Neural crest cell (in vitro differentiated cells): ENCODE data around the gene ABLIM2. TPM values are rescaled to one million over a fixed set of nuclear protein-coding genes. Genes with fewer than 3 reads are reported as not detected.

ENCODE experiments used
- DNase-seq: peaks from one replicate; pipeline ENCODE4 v3.0.0; 2021; ENCODE audit warnings: low read depth, mixed read lengths, low spot score
- H3K27ac Mint-ChIP-seq: one replicate; pipeline ENCODE4 v1.8.0; 2021; ENCODE audit warnings: mild to moderate bottlenecking, mixed read lengths; ENCODE audit not compliant: unreplicated experiment
- H3K27me3 Mint-ChIP-seq: 2 replicates; pipeline ENCODE4 v1.8.0; 2021; ENCODE audit warnings: low read depth, mild to moderate bottlenecking, mixed read lengths
- H3K36me3 Mint-ChIP-seq: 2 replicates; pipeline ENCODE4 v1.8.0; 2021; ENCODE audit warnings: low read depth, mild to moderate bottlenecking, mixed read lengths
- H3K4me1 Mint-ChIP-seq: 2 replicates; pipeline ENCODE4 v1.8.0; 2021; ENCODE audit warnings: mixed read lengths
- H3K4me3 Mint-ChIP-seq: one replicate; pipeline ENCODE4 v1.8.0; 2021; ENCODE audit warnings: mild to moderate bottlenecking, mixed read lengths
- H3K9me3 Mint-ChIP-seq: 2 replicates; pipeline ENCODE4 v1.8.0; 2021; ENCODE audit warnings: mixed read lengths
- total RNA-seq: library from RNA; stranded (reverse); gene quantifications from 2 replicates; pipeline ENCODE4 v1.2.1, GENCODE V29; 2021
- TF ChIP-seq, protein P1 (sequence below): fragments of 200-600 bp; sonication (generic); conservative IDR thresholded peaks from 2 replicates; pipeline ENCODE4 v1.5.0; 2021; ENCODE audit warnings: antibody characterized with exemption, mild to moderate bottlenecking

ABLIM2 gene
- total RNA-seq, 1 donor from 2014 or later, result 3.8 TPM

DNA sequence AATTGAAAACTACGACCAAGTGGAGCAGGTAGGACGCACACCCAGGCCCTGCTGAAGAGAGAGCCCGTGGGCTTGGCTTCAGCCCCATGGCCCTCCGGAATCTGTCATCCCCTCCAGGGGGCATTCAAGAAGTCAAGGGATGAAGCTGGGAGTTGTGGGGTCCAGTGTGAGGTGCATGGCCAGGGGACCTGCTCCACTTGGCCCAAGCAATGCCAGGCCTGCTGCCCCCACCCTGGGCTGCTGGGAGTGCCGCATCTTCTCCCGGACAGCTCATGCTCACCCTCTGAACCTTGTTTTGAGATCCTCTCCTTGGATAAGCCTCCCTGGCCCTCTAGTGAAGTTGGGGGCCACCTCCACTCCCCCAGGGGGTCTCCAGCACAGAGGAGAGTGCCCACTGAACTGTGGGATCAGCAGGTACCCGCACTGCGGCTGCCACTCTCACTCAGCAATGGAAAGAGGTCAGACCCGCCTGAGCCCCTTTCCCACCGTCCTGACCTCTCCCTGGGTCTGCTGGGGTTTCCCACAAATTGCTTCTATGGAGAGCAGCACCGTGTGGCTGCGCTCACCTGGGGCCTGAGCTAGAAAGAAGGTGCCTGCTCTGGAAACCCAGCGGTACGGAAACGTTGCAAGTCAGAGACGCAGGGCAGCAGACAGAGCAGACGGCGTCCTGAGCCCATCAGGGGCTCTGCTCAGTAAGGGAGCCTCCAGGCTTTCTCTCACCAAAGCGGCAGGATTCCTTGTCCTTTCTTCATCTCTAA lies 5.0 kb upstream of the ABLIM2 start:
- H3K36me3 Mint-ChIP-seq, result no peaks in the 10 kb centered on the region
- no peak overlapping the region for H3K27ac Mint-ChIP-seq
- peaks cover 13% of the 10 kb centered on the region for H3K27me3 Mint-ChIP-seq
- no peaks in the 10 kb centered on the region for H3K9me3 Mint-ChIP-seq
- H3K4me3 Mint-ChIP-seq, result no peak overlapping the region
- peaks cover 19% of the 10 kb centered on the region for H3K4me1 Mint-ChIP-seq
- no peak for DNase-seq
- TF ChIP-seq, protein P1, sequence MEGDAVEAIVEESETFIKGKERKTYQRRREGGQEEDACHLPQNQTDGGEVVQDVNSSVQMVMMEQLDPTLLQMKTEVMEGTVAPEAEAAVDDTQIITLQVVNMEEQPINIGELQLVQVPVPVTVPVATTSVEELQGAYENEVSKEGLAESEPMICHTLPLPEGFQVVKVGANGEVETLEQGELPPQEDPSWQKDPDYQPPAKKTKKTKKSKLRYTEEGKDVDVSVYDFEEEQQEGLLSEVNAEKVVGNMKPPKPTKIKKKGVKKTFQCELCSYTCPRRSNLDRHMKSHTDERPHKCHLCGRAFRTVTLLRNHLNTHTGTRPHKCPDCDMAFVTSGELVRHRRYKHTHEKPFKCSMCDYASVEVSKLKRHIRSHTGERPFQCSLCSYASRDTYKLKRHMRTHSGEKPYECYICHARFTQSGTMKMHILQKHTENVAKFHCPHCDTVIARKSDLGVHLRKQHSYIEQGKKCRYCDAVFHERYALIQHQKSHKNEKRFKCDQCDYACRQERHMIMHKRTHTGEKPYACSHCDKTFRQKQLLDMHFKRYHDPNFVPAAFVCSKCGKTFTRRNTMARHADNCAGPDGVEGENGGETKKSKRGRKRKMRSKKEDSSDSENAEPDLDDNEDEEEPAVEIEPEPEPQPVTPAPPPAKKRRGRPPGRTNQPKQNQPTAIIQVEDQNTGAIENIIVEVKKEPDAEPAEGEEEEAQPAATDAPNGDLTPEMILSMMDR, result no peak

DNA sequence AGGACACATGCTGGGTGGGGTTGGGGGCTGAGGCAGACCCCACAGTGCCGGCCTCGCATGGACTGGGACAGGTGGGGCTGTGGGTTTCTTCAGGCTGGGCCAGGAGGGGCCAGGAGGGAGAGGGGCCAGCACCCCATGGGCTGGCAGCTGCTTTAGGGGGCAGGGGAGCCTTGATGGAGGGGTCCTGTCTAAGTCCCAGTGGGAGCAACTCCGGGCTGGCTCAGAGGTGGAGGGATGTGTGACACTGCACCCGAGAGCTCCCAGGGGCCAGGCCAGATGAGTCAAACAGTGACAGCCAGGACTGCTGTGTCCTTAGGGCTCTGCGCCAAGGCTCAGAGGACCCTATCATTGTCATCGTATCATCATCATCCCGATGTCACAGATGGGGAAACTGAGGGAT lies 4.4 kb upstream of the ABLIM2 start:
- no peak for DNase-seq
- H3K4me1 Mint-ChIP-seq, result peaks cover 19% of the 10 kb centered on the region
- H3K36me3 Mint-ChIP-seq, result no peaks in the 10 kb centered on the region
- H3K27me3 Mint-ChIP-seq, result peaks cover 13% of the 10 kb centered on the region
- H3K27ac Mint-ChIP-seq, result no peak overlapping the region
- no peaks in the 10 kb centered on the region for H3K9me3 Mint-ChIP-seq
- H3K4me3 Mint-ChIP-seq, result no peak overlapping the region
- TF ChIP-seq, protein P1, result no peak

DNA sequence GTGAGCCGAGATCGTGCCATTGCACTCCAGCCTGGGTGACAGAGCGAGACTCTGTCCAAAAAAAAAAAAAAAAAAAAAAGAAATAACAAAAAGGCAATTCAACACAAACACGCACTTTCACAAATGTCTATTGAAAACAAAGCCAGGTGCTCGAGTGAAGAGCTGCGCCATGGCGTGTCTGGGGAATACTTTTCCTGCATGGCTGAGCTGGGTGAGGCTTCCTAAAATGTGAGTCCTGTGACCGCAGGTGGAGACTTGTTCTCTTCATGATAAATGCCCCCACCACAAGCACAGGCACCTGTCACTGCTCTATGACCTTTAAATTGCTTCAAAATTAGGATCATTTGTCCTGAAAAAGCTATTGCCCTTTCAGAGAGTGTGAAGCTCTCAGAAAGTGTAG lies 4.0 kb upstream of the ABLIM2 start:
- no peaks in the 10 kb centered on the region for H3K9me3 Mint-ChIP-seq
- no peak overlapping the region for H3K4me3 Mint-ChIP-seq
- H3K27me3 Mint-ChIP-seq, result peaks cover 16% of the 10 kb centered on the region
- TF ChIP-seq, protein P1, result no peak
- peaks cover 16% of the 10 kb centered on the region for H3K4me1 Mint-ChIP-seq
- H3K27ac Mint-ChIP-seq, result no peak overlapping the region
- no peak for DNase-seq
- H3K36me3 Mint-ChIP-seq, result no peaks in the 10 kb centered on the region

DNA sequence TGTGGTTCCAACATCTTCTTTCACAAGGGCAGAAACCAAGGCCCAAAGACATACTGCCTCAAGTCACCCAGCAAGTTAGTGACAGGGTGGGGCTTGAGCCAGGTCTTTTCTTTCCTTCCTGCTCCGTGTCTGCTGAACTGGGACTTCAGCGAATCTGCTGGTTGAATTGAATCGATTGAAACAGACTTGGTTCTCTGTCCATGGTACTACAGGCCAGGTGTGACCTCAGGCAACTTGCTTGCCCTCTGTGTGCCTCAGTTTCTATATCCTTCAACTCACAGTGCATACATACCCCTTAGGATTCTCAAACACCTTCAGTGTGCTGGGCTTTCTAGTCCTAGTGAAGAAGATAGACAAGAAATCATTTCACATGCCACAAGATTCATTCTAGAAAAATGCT lies 2.0 kb upstream of the ABLIM2 start:
- peaks cover 34% of the 10 kb centered on the region for H3K27me3 Mint-ChIP-seq

DNA sequence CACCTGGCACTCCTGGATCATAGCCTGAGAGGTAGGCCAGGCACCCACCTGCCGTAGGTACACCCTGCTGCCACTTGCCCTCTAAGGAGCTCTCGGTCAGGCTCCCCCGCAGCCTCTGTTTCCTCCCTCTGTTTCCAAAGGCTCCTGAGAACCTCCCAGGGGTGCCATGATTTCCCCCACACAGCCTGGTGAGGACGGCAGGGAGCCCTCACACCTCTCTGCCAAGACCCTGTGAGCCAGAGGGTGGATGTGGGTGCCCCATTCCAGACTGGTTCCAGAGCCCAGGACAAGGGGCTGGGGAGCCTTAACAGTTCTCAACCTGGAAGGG lies 1.6 kb upstream of the ABLIM2 start:
- no peak for DNase-seq
- Mint-ChIP-seq H3K4me1 (peaks cover 15% of the 10 kb centered on the region), H3K36me3 (no peaks in the 10 kb centered on the region), H3K9me3 (no peaks in the 10 kb centered on the region), H3K4me3 (peak overlapping the region; percentile 79), H3K27me3 (peaks cover 38% of the 10 kb centered on the region), H3K27ac (no peak overlapping the region)
- TF ChIP-seq, protein P1, result no peak

More for the DNA sequence above, 2.0 kb upstream of the ABLIM2 start:
- Mint-ChIP-seq H3K4me3 (peak overlapping the region; percentile 82), H3K27ac (no peak overlapping the region), H3K36me3 (no peaks in the 10 kb centered on the region), H3K9me3 (no peaks in the 10 kb centered on the region), H3K4me1 (peaks cover 15% of the 10 kb centered on the region)
- TF ChIP-seq, protein P1, result no peak
- no peak for DNase-seq
